CD4-positive, alpha-beta T cell treated with Interleukin-6 for 4 hours (primary cell): ENCODE results near the gene ZFYVE21.
A peak's percentile ranks its signal among the peaks of the same experiment; 100 is the strongest.

Source experiments
- DNase-seq: peaks from one replicate; pipeline ENCODE4 v3.0.0-alpha.2; 2020; ENCODE audit warnings: mixed read lengths

ZFYVE21 gene

GRCh38 chr14:103739466-103739792 lies 23.8 kb downstream of the ZFYVE21 start:
- DNase-seq = no peak

- no peak for DNase-seq
These were observed 24.3 kb downstream of the ZFYVE21 start for GRCh38 chr14:103739793-103740501.

GRCh38 chr14:103740991-103741689 lies 25.5 kb downstream of the ZFYVE21 start:
- no peak for DNase-seq

GRCh38 chr14:103741876-103742275 lies 26.3 kb downstream of the ZFYVE21 start:
- no peak for DNase-seq

GRCh38 chr14:103742499-103743255 lies 27.1 kb downstream of the ZFYVE21 start:
- DNase-seq = no peak

GRCh38 chr14:103743691-103744090 lies 28.1 kb downstream of the ZFYVE21 start:
- no peak for DNase-seq

- DNase-seq = no peak
These were observed 29.2 kb downstream of the ZFYVE21 start for GRCh38 chr14:103744621-103745395.

- no peak for DNase-seq
These were observed 29.8 kb downstream of the ZFYVE21 start for GRCh38 chr14:103745424-103745823.

- DNase-seq = no peak
These were observed 31.1 kb downstream of the ZFYVE21 start for GRCh38 chr14:103746701-103747100.

GRCh38 chr14:103748534-103748857 lies 32.9 kb downstream of the ZFYVE21 start:
- peak; percentile 68 for DNase-seq

GRCh38 chr14:103749452-103749851 lies 33.8 kb downstream of the ZFYVE21 start:
- DNase-seq = no peak

- no peak for DNase-seq
These were observed 34.2 kb downstream of the ZFYVE21 start for GRCh38 chr14:103749860-103750259.

- no peak for DNase-seq
These were observed 38.2 kb downstream of the ZFYVE21 start for GRCh38 chr14:103753774-103754173.

- no peak for DNase-seq
These were observed 39.5 kb downstream of the ZFYVE21 start for GRCh38 chr14:103755060-103755459.

- DNase-seq = no peak
These were observed 42.6 kb downstream of the ZFYVE21 start for GRCh38 chr14:103758059-103758776.

GRCh38 chr14:103762036-103762435 lies 46.4 kb downstream of the ZFYVE21 start:
- DNase-seq = no peak

- no peak for DNase-seq
These were observed 46.9 kb downstream of the ZFYVE21 start for GRCh38 chr14:103762541-103762940.

GRCh38 chr14:103763730-103764488 lies 48.3 kb downstream of the ZFYVE21 start:
- DNase-seq = no peak

- no peak for DNase-seq
These were observed 49.9 kb downstream of the ZFYVE21 start for GRCh38 chr14:103765526-103765925.

GRCh38 chr14:103767336-103767894 lies 51.8 kb downstream of the ZFYVE21 start:
- DNase-seq = no peak

- DNase-seq = no peak
These were observed 54.9 kb downstream of the ZFYVE21 start for GRCh38 chr14:103770500-103770899.
